Left ventricle myocardium inferior (tissue), 1 donor: Measurements from ENCODE around the gene GCNT4. TPM values are rescaled to one million over a fixed set of nuclear protein-coding genes. Genes with fewer than 3 reads are reported as not detected.

ENCODE experiments used
- DNase-seq: peaks from one replicate; pipeline ENCODE4 v3.0.0-alpha.2; 2020
- H3K27ac ChIP-seq: fragments of 200-600 bp; replicated peaks from 2 replicates; pipeline ENCODE4 v1.8.0; 2021
- H3K27me3 ChIP-seq: fragments of 200-600 bp; 2 replicates; pipeline ENCODE4 v1.8.0; 2021; ENCODE audit warnings: low read depth
- H3K36me3 ChIP-seq: fragments of 200-600 bp; 2 replicates; pipeline ENCODE4 v1.8.0; 2021
- H3K4me1 ChIP-seq: fragments of 200-600 bp; 2 replicates; pipeline ENCODE4 v1.8.0; 2021
- H3K4me3 ChIP-seq: fragments of 200-600 bp; 2 replicates; pipeline ENCODE4 v1.8.0; 2021; ENCODE audit warnings: mild to moderate bottlenecking, moderate library complexity
- H3K9me3 ChIP-seq: fragments of 200-600 bp; replicated peaks from 2 replicates; pipeline ENCODE4 v1.8.0; 2021
- CTCF ChIP-seq: fragments of 200-600 bp; IDR thresholded peaks from 2 replicates; pipeline ENCODE4 v1.8.0; 2021; ENCODE audit warnings: antibody characterized with exemption, mild to moderate bottlenecking, borderline replicate concordance
- intact Hi-C: fragments of 100-400 bp; cut with micrococcal nuclease; formaldehyde crosslinking; loops from one replicate; pipeline ENCODE4 v1.11.0; 2022
- total RNA-seq: library from RNA; stranded (reverse); fragmentation: NEBNext Ultra II Directional; extraction: Animal tissue kit (Norgen Biotek cat#: 25700); gene quantifications from one replicate; pipeline ENCODE4 v1.2.1, GENCODE V29; 2021
- donor health status: DM: no; HTN: yes; CAD: no; lungs with severe emphysema.

The GCNT4 gene
- total RNA-seq, 1 donor from 2014 or later = 0.27 TPM

- Histone ChIP-seq H3K4me3 (no peak overlapping the region), H3K4me1 (peaks cover 2% of the 10 kb centered on the region), H3K9me3 (no peaks in the 10 kb centered on the region), H3K27me3 (no peaks in the 10 kb centered on the region), H3K27ac (no peak overlapping the region), H3K36me3 (peaks cover 5% of the 10 kb centered on the region)
- intact Hi-C loops = no loop called here
- DNase-seq = no peak
- no peak for TF ChIP-seq CTCF
Measured at GRCh38 chr5:75045071-75045470, 7.3 kb downstream of the GCNT4 start.

GRCh38 chr5:75044406-75044805 lies 8.0 kb downstream of the GCNT4 start:
- Histone ChIP-seq H3K36me3 (peaks cover 5% of the 10 kb centered on the region), H3K27ac (no peak overlapping the region), H3K9me3 (no peaks in the 10 kb centered on the region), H3K4me1 (no peaks in the 10 kb centered on the region), H3K27me3 (no peaks in the 10 kb centered on the region), H3K4me3 (no peak overlapping the region)
- intact Hi-C loops = no loop called here
- TF ChIP-seq CTCF = no peak
- no peak for DNase-seq

- Histone ChIP-seq H3K4me3 (no peak overlapping the region), H3K36me3 (peaks cover 5% of the 10 kb centered on the region), H3K4me1 (no peaks in the 10 kb centered on the region), H3K27me3 (no peaks in the 10 kb centered on the region), H3K27ac (no peak overlapping the region), H3K9me3 (no peaks in the 10 kb centered on the region)
- TF ChIP-seq CTCF = no peak
- intact Hi-C loops = no loop called here
- no peak for DNase-seq
Measured at GRCh38 chr5:75043633-75044264, 8.6 kb downstream of the GCNT4 start.

- TF ChIP-seq CTCF = no peak
- Histone ChIP-seq H3K4me1 (no peaks in the 10 kb centered on the region), H3K27me3 (no peaks in the 10 kb centered on the region), H3K9me3 (no peaks in the 10 kb centered on the region), H3K27ac (no peak overlapping the region), H3K4me3 (no peak overlapping the region), H3K36me3 (peaks cover 5% of the 10 kb centered on the region)
- no peak for DNase-seq
- intact Hi-C loops = no loop called here
Measured at GRCh38 chr5:75042522-75042921, 9.8 kb downstream of the GCNT4 start.

- intact Hi-C loops = no loop called here
- DNase-seq = no peak
- H3K9me3 ChIP-seq = no peaks in the 10 kb centered on the region
- H3K27ac ChIP-seq = no peak overlapping the region
- no peak for TF ChIP-seq CTCF
- peaks cover 5% of the 10 kb centered on the region for H3K36me3 ChIP-seq
- H3K4me1 ChIP-seq = no peaks in the 10 kb centered on the region
- no peaks in the 10 kb centered on the region for H3K27me3 ChIP-seq
- no peak overlapping the region for H3K4me3 ChIP-seq
Measured at GRCh38 chr5:75040973-75041372, 11.4 kb downstream of the GCNT4 start.
